ENCODE data around the gene RERE.
"Not testable (repeated sequence)": the region's sequence is repeated elsewhere in the genome, so short reads cannot be mapped to it uniquely, and the experiment has no call there.

The RERE gene

GRCh38 chr1:8533907-8534306, 283.5 kb downstream of the RERE start:
- no peak for DNase-seq

DNA sequence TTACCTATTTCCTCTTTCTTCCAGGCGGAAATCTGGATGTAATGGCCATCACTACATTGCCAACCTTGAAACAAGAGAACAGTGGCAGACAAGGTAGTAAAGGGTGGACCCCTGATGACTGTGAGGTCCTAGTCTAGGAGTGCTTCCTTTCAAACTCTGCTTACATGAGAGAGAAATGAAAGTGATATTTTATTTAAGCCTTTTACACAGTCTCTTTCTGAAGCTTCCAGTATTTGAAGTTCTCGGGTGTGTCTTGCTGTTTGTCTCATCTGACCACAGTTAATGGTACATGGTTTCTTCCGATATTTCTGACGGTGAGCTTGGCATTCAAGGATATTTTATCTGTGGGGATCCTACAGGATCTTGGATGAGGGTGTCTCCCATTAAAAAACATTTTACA, 284.3 kb downstream of the RERE start:
- no peak for DNase-seq

- DNase-seq: no peak
These were observed 287.5 kb downstream of the RERE start for GRCh38 chr1:8529901-8530300.

DNA sequence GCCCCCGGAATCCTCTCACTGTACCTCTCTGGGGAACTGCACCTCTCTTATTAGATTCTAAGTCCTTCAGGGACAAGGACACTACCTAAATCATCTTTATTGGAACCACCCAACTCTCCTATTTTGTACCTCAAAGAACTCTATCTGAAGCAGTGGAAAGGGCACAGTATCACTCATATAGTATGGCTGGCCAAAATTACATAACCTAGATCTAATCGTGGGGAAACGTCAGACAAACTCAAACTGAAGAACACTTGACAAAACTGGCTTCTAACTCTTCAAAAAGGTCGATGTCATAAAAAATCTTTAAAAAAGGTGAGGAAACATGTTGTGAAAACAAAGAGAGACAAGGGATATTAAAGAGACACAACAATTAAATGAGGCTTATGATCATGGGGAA, 289.5 kb downstream of the RERE start:
- DNase-seq: no peak

- peak; percentile 90 for DNase-seq
These were observed 291.7 kb downstream of the RERE start for GRCh38 chr1:8525558-8526275.

GRCh38 chr1:8525216-8525557, 292.3 kb downstream of the RERE start:
- no peak for DNase-seq

GRCh38 chr1:8524627-8525157, 292.7 kb downstream of the RERE start:
- DNase-seq: no peak

DNA sequence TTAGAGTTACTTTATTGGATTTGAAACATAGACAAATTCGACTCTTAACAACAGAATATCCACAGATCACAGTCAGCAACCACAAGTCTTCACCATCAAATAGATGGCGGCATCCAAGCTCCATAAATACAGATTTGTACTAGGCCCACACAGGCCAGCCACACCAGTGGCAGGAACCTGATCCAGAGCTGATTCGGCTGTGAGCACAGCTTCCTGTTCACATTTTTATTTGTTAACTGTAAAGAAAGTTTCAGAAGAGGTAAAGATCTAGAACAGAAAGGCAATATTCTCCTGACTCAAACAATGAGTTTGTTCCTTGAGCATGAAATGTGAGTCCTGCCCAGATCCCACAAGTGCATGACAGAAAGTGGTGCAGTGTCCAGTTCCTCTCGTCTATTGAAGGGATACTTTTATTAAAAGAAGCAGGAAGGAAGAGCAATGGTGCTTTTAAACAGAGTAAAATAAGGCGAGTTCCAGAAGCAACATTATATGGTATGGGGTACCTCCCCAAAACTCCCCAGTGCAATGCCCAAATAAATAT, 293.7 kb downstream of the RERE start:
- no peak for DNase-seq

- DNase-seq: no peak
These were observed 296.9 kb downstream of the RERE start for GRCh38 chr1:8520483-8520966.

DNA sequence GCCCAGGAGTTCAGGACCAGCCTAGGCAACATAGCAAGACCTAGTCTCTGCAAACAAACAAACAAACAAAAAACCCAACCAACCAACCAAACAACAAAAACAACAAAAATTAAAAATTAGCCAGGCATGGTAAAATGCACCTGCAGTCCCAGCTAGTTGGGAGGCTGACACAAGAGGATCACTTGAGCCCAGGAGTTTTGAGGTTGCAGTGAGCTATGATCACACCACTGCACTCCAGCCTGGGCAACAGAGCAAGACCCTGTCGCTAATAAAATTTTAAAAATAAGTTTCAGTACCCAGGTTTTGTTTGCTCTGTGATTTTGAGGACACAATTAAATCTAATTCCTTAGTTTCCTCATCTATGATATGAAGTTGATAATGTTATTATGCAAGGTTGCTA, 298.3 kb downstream of the RERE start:
- DNase-seq: no peak

- DNase-seq: no peak
These were observed 299.0 kb downstream of the RERE start for GRCh38 chr1:8518490-8518801.

GRCh38 chr1:8517661-8518489, 299.6 kb downstream of the RERE start:
- no peak for DNase-seq

GRCh38 chr1:8516793-8517556, 300.5 kb downstream of the RERE start:
- no peak for DNase-seq

DNA sequence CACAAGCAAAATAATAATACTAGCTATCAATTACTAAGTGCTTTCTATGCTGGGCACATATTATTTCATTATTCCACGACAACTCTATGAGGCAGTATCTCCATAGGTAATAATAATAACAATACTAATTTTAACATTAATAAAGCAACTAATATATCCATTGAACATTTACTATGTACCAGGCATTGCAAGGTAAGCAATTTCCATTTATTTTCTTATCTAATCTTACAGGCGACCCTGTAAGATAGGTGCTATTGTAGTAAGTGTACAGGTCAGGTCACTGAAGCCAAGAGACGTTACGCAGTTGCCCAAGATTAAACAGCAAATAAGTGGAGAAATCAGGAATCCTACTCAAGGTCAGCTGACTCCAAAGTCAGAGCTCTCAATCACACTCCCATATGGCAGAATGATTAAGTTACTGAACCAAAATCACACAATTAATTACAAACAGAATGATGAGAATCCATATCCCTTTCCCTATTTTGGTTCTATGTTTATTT, 301.1 kb downstream of the RERE start:
- no peak for DNase-seq

DNA sequence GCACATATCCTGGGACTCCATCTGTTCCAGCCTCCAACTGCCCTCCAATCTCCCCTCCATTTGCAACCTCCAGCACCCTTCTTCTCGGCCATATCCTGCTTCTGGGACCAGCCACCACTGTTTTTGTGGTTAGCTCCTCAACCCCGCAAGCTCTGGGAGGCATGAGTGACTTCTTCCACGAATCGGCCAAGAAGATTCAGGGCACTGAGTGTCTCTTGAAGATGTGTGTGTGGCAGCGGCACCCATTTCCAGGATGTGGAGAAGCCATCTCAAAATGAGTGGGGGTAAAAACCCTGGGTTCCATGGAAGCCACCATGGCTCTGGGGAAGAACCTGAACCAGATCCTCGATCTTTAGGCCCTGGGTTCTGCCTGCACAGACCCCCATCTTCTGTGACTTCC, 304.9 kb downstream of the RERE start:
- no peak for DNase-seq

- DNase-seq: no peak
These were observed 307.2 kb downstream of the RERE start for GRCh38 chr1:8510041-8510823.

DNA sequence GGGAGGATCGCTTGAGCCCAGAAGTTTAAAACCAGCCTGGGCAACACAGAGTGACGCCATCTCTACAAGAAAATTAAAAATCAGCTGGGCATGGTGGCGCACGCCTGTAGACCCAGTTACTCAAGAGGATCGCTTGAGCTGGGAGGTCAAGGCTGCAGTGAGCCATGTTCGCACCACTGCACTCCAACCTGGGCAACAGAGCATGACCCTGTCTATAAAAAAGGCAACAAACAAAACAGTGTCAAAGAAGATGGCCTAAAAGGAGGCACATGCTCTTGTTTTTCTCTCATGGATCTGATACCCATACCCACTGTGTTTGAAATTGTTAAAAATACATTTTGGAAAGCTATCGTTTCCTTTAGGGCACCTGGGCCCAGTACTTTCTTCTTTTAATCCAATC, 307.9 kb downstream of the RERE start:
- DNase-seq: no peak

DNA sequence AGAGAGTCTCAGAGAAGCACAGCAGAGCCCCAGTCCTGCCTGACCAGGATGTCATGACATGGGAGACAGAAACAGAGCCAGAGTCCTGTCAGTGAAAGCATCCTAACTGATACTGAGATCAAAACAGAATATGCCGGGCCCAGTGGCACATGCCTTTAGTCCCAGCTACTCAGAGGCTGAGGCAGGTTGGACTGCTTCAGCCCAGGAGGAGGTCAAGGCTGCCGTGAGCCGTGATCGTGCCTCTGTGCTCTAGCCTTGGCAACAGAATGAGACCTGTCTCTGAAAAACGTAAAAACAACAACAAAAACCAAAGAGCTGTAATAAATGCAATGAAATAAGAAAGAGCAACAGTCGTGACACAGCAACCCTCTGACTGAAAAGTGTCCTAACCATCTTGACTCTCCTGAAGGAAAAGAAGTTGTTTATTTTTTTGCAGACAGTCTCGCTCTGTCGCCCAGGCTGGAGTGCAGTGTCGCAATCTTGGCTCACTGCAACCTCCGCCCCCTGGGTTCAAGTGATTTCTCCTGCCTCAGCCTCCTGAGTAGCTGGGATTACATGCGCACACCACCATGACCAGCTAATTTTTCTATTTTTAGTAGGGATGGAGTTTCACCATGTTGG, 310.3 kb downstream of the RERE start:
- DNase-seq: no peak

- no peak for DNase-seq
These were observed 311.0 kb downstream of the RERE start for GRCh38 chr1:8506456-8506855.

DNA sequence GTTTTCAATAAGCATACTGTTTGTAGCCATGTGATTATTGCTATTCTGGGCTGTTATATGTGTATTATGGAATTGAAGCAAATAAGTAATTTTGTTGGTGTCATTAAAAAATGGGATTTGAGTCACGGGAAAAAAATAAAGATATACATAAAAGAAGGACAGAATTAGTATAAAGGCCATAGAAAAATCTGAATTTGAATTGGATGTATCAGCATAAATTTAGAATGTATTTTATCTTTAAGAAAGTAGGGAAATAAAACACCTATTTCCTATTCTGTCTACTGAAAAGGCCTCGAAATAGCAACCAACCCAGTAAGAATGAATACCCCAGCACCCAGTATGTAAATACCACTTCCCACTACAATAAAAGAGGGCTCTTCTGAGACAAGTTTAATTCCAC, 313.6 kb downstream of the RERE start:
- no peak for DNase-seq

GRCh38 chr1:8502949-8503348, 314.5 kb downstream of the RERE start:
- DNase-seq: not testable (repeated sequence)

Data from NCI-H1092 (cell line).